ENCODE results near the gene EGLN1. TPM values are rescaled to one million over a fixed set of nuclear protein-coding genes. Genes with fewer than 3 reads are reported as not detected.
"Not testable (repeated sequence)": the region's sequence is repeated elsewhere in the genome, so short reads cannot be mapped to it uniquely, and the experiment has no call there.

EGLN1 gene
- total RNA-seq, 1 donor from 2014 or later: 75.2 TPM

GRCh38 chr1:231383159-231383860, 38.8 kb downstream of the EGLN1 start:
- intact Hi-C loops (cut with DNase I): no loop called here
- DNase-seq (no peak), ATAC-seq (ENCODE audit: poor library complexity) (no peak)

GRCh38 chr1:231382426-231382825, 39.7 kb downstream of the EGLN1 start:
- intact Hi-C loops (cut with DNase I): no loop called here
- ATAC-seq (ENCODE audit: poor library complexity) (no peak), DNase-seq (no peak)

- DNase-seq: no peak
- ATAC-seq (ENCODE audit: poor library complexity): no peak
- intact Hi-C loops (cut with DNase I): no loop called here
These were observed 40.4 kb downstream of the EGLN1 start for GRCh38 chr1:231381729-231382128.

GRCh38 chr1:231376875-231377549, 45.1 kb downstream of the EGLN1 start:
- DNase-seq: no peak
- ATAC-seq (ENCODE audit: poor library complexity): no peak
- intact Hi-C loops (cut with DNase I): no loop called here

- ATAC-seq (ENCODE audit: poor library complexity) (no peak), DNase-seq (no peak)
- intact Hi-C loops (cut with DNase I): no loop called here
These were observed 46.0 kb downstream of the EGLN1 start for GRCh38 chr1:231376101-231376500.

- no peak for ATAC-seq (ENCODE audit: poor library complexity)
- intact Hi-C loops (cut with DNase I): no loop called here
- DNase-seq: no peak
These were observed 47.7 kb downstream of the EGLN1 start for GRCh38 chr1:231374394-231374793.

GRCh38 chr1:231372501-231372900, 49.6 kb downstream of the EGLN1 start:
- ATAC-seq (ENCODE audit: poor library complexity): no peak
- DNase-seq: no peak
- intact Hi-C loops (cut with DNase I): no loop called here

- intact Hi-C loops (cut with DNase I): no loop called here
- ATAC-seq (ENCODE audit: poor library complexity): no peak
- DNase-seq: no peak
These were observed 52.8 kb downstream of the EGLN1 start for GRCh38 chr1:231369282-231369681.

GRCh38 chr1:231364192-231364591, 57.9 kb downstream of the EGLN1 start:
- DNase-seq (no peak), ATAC-seq (ENCODE audit: poor library complexity) (no peak)
- intact Hi-C loops (cut with DNase I): no loop called here

- intact Hi-C loops (cut with DNase I): no loop called here
- DNase-seq (no peak), ATAC-seq (ENCODE audit: poor library complexity) (no peak)
These were observed 58.5 kb downstream of the EGLN1 start for GRCh38 chr1:231363624-231364023.

- ATAC-seq (ENCODE audit: poor library complexity) (peak; percentile 51), DNase-seq (no peak)
- intact Hi-C loops (cut with DNase I): no loop called here
These were observed 59.8 kb downstream of the EGLN1 start for GRCh38 chr1:231362325-231362724.

GRCh38 chr1:231359113-231359512, 63.0 kb downstream of the EGLN1 start:
- DNase-seq: no peak
- intact Hi-C loops (cut with DNase I): loop anchor here (5.0 kb wide), 2 partner anchors 63 to 233 kb away; partner anchors contain the start of gene EGLN1
- ATAC-seq (ENCODE audit: poor library complexity): peak; percentile 48

GRCh38 chr1:231357831-231358354, 64.2 kb downstream of the EGLN1 start:
- DNase-seq (no peak), ATAC-seq (ENCODE audit: poor library complexity) (peak; percentile 77)
- intact Hi-C loops (cut with DNase I): loop anchor here (5.0 kb wide), 2 partner anchors 64 to 234 kb away; partner anchors contain the start of gene EGLN1

- intact Hi-C loops (cut with DNase I): loop anchor here (5.0 kb wide), 2 partner anchors 65 to 235 kb away; partner anchors contain the start of gene EGLN1
- no peak for ATAC-seq (ENCODE audit: poor library complexity)
- DNase-seq: no peak
These were observed 64.8 kb downstream of the EGLN1 start for GRCh38 chr1:231357187-231357772.

GRCh38 chr1:231355171-231355570, 66.9 kb downstream of the EGLN1 start:
- ATAC-seq (ENCODE audit: poor library complexity): no peak
- DNase-seq: no peak
- intact Hi-C loops (cut with DNase I): loop anchor here (5.0 kb wide), 2 partner anchors 67 to 237 kb away; partner anchors contain the start of gene EGLN1

GRCh38 chr1:231354330-231355020, 67.6 kb downstream of the EGLN1 start:
- no peak for DNase-seq
- intact Hi-C loops (cut with DNase I): loop anchor here (5.0 kb wide), 2 partner anchors 68 to 238 kb away; partner anchors contain the start of gene EGLN1
- no peak for ATAC-seq (ENCODE audit: poor library complexity)

GRCh38 chr1:231353086-231353485, 69.0 kb downstream of the EGLN1 start:
- intact Hi-C loops (cut with DNase I): no loop called here
- ATAC-seq (ENCODE audit: poor library complexity) (no peak), DNase-seq (no peak)

GRCh38 chr1:231351816-231352215, 70.3 kb downstream of the EGLN1 start:
- DNase-seq (no peak), ATAC-seq (ENCODE audit: poor library complexity) (no peak)
- intact Hi-C loops (cut with DNase I): no loop called here

- DNase-seq; intact Hi-C loops (cut with DNase I); ATAC-seq (ENCODE audit: poor library complexity): not testable (repeated sequence)
These were observed 73.2 kb downstream of the EGLN1 start for GRCh38 chr1:231348856-231349255.
